Left ventricle myocardium inferior (tissue), 1 donor: ENCODE results near the gene ARIH1. TPM values are rescaled to one million over a fixed set of nuclear protein-coding genes. Genes with fewer than 3 reads are reported as not detected.

Experiments used
- total RNA-seq: library from RNA; stranded (reverse); fragmentation: NEBNext Ultra II Directional; extraction: Animal tissue kit (Norgen Biotek cat#: 25700); gene quantifications from one replicate; pipeline ENCODE4 v1.2.1, GENCODE V29; 2021
- donor health status: DM: no; HTN: yes; CAD: no; lungs with severe emphysema.

Gene ARIH1
- total RNA-seq, 1 donor from 2014 or later = 179 TPM

Other genes starting within 250 kb of the ARIH1 start
- gene PKM, start 243.1 kb upstream of the ARIH1 start, total RNA-seq = 1,009 TPM
- 43.6 TPM for gene PARP6, start 201.8 kb upstream of the ARIH1 start, total RNA-seq
- 1.5 TPM for gene CELF6, start 154.2 kb upstream of the ARIH1 start, total RNA-seq
- 58.9 TPM for gene HEXA, start 98.3 kb upstream of the ARIH1 start, total RNA-seq
- not detected for gene TMEM202, start 76.0 kb upstream of the ARIH1 start, total RNA-seq
- gene GOLGA6B, start 180.4 kb downstream of the ARIH1 start, total RNA-seq = not detected
- not detected for gene HIGD2B, start 211.9 kb downstream of the ARIH1 start, total RNA-seq
- gene BBS4, start 211.9 kb downstream of the ARIH1 start, total RNA-seq = 11.8 TPM